ENCODE results near the gene C2CD2L.
A peak's percentile ranks its signal among the peaks of the same experiment; 100 is the strongest.
"Not testable (repeated sequence)": the region's sequence is repeated elsewhere in the genome, so short reads cannot be mapped to it uniquely, and the experiment has no call there.

C2CD2L gene

GRCh38 chr11:119115484-119116234, 8.5 kb downstream of the C2CD2L start:
- no peak for DNase-seq (ENCODE audit: low read depth)

DNA sequence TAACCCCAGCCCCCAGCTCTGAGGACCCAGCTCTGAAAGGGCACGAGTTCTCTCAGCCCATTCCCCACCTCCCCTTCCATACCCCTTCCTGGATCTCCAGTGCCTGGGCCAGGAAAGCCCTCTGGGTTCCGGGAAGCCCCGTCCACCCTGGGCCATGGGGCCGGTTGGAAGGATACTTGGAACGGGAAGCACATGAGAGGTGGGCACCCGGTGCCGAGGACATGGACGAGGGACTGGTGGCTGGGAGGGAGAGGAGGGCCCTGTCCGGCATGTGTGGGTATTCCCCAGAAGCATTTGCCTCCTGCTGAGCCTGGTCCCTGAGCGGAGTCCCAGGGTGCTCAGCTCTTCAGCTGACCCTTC, 9.1 kb downstream of the C2CD2L start:
- DNase-seq (ENCODE audit: low read depth), result no peak

GRCh38 chr11:119116601-119117000, 9.5 kb downstream of the C2CD2L start:
- no peak for DNase-seq (ENCODE audit: low read depth)

DNA sequence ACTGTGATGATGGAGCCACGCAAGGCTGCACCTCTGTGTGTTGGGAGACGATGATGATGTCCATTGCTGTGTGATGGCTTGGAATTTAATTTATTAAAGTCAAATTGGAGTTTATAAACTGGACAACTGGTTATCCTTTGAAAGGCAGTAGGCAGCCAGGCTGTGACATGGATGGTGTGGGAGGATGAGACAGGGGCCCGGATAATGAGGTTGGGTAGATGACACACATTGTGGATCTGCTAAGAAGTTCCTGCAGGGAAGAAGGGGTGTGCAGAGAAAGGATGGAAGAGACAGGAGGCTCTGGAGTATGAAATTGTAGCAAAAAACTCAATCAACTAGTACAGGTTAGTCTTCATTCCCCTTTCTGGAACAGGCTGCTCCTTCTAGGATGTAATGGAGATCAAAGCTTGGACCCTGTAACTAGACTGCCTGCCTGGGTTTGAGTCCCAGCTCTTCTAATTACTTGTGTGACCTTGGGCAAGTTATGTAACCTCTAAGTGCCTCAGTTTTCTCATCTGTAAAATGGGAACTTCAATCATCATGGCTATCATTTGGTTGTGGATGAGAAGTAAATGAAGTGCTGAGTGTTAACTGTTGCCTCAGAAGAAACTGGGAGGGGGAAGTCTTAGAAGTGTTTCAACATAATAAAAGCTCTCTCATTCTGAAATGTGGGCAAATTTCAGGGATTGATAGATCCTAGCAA, 10.0 kb downstream of the C2CD2L start:
- DNase-seq (ENCODE audit: low read depth), result no peak

GRCh38 chr11:119118227-119118626, 11.1 kb downstream of the C2CD2L start:
- DNase-seq (ENCODE audit: low read depth), result no peak

DNA sequence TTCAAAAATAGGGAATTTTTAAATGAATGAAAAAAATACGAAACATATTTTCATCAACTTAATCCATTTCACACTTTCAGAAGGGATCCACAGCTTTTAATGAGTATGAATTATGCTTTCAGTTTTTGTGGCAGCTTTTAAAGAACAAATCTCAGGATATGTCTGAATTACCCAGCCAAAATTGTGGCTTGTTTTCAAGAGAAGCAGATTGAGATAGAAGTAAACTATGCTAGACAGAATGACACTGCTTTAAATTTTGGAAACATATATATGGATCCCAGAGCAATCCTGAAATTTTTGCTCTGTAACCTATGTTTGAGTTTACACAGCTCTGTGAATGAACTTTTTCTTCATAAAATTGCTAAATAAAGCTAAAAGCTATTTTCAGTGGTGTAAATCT, 11.8 kb downstream of the C2CD2L start:
- no peak for DNase-seq (ENCODE audit: low read depth)

- DNase-seq (ENCODE audit: low read depth), result no peak
These were observed 13.5 kb downstream of the C2CD2L start for GRCh38 chr11:119120639-119121007.

DNA sequence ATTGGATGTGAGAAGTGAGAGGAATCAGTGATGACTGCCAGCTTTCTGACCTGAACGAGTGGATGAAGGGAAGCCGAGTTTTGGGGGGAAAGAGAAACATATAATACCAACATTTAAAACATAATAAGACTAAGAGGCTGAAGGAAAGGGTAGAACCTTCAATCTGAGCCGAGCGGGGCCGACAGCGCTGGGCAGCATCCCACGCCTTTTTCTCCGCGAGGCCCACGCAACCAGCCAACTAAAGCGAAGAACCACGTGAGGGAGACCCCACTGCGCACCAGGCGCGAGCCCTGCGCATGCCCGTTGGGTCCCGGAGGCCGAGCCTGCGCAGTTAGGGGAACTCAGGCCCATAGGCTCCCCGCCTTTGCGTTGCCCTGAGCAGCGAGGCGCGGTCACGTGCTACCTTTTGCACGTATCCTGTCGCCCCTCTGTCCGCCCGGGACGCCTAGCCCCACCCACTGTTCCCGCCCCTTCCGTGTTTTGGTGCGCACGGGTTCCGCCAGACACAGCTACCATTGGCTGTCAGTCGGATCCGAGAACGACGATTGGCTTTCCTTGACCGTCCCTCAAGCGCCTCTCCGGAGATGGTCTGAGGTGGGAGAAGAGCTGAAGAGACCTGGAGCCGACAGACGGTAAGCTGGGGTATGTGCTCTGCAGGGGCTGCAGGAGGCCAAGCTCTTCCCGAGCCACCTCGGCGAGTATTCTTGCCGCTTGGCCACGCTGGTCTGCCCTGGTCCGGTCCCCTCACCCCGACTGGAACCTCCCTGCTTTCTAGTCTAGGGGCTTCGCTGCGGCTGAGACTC, 14.1 kb downstream of the C2CD2L start, which contains the start of gene HINFP:
Gene HINFP, plus strand, starts transcription at position 573 of the 803 bp plus-strand sequence. CDS start 5,365 bp downstream, outside the sequence.
- peak; percentile 100 for DNase-seq (ENCODE audit: low read depth)

- no peak for DNase-seq (ENCODE audit: low read depth)
These were observed 14.6 kb downstream of the C2CD2L start for GRCh38 chr11:119121811-119122124.

GRCh38 chr11:119125821-119126220, 18.7 kb downstream of the C2CD2L start:
- no peak for DNase-seq (ENCODE audit: low read depth)

- DNase-seq (ENCODE audit: low read depth), result no peak
These were observed 19.6 kb downstream of the C2CD2L start for GRCh38 chr11:119126675-119127268.

DNA sequence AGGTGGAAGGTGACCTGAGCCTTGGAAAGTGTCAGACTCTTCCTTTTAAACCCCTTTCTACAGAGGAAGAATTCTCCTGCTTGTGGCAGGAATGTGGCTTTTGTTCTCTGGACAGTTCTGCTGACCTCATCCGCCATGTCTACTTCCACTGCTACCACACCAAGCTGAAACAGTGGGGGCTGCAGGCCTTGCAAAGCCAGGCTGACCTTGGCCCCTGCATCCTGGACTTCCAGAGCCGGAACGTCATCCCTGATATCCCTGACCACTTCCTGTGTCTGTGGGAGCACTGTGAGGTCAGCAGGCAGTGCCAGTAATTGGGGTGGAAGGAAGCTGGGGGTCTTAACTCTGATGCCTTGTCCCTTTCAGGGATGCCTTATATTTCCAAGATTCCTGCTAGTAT, 23.5 kb downstream of the C2CD2L start:
- no peak for DNase-seq (ENCODE audit: low read depth)

DNA sequence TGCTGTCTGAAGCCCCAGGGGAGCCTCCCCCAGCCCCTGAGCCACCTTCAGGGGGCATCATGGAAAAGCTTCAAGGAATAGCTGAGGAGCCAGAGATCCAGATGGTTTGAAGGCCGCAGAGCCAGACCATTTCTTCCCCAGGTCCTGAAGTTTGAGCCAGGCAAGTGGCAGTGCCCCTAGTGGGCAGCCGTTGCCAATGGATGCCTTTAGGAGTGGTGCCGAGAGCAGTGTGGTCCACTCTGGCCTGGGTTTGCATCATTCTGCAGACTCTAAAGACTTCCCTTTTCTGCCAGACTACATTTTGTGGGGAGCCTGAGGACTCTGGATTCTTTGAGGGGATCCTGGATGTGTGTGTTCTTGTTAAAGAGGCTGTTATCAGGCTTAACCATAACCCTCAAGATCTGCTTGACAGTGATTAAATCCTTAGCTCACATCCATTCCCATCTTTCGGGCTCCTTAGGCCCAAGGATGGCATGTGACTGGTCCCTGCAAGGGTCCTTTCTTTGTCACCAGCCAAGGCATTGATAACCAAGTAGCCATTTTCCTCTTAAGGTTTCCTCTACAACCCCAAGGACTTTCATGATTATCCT, 27.3 kb downstream of the C2CD2L start:
- no peak for DNase-seq (ENCODE audit: low read depth)

- not testable (repeated sequence) for DNase-seq (ENCODE audit: low read depth)
These were observed 32.1 kb downstream of the C2CD2L start for GRCh38 chr11:119139276-119139675.

DNA sequence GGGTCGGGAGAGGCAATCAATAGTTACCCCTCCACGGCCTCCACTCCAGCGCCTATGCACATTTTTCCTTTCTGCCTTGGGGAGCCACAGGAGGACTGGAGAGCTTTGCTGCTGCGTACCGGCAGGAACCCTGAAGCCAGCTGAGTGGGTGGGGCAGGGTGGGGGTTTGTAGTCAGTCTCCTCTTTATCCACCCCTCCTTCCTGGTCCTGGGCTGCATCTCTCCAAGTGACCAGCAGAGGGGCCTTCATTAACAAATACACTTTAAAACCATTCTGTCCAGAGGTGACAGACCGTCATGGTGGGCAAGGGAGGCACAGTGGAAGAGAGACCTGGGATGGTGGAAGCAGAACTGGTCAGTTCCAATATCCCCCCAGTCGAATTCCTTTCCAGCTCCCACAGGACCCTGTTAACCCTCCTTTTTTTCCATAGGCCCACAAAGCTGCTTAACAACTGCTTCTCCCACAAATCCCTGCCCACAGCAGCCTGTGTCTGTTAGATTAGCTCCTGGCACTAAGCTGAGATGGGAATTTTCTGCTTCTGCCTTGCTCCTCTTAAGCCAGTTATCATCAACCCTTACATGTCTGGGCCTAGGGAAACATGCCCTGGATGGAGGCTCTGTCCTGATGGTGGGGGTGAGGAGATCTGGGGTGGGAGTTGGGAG, 37.8 kb downstream of the C2CD2L start:
- no peak for DNase-seq (ENCODE audit: low read depth)

GRCh38 chr11:119145551-119145950, 38.4 kb downstream of the C2CD2L start:
- no peak for DNase-seq (ENCODE audit: low read depth)

GRCh38 chr11:119147604-119148333, 40.6 kb downstream of the C2CD2L start:
- DNase-seq (ENCODE audit: low read depth), result no peak

GRCh38 chr11:119148720-119149017, 41.5 kb downstream of the C2CD2L start:
- DNase-seq (ENCODE audit: low read depth), result no peak

DNA sequence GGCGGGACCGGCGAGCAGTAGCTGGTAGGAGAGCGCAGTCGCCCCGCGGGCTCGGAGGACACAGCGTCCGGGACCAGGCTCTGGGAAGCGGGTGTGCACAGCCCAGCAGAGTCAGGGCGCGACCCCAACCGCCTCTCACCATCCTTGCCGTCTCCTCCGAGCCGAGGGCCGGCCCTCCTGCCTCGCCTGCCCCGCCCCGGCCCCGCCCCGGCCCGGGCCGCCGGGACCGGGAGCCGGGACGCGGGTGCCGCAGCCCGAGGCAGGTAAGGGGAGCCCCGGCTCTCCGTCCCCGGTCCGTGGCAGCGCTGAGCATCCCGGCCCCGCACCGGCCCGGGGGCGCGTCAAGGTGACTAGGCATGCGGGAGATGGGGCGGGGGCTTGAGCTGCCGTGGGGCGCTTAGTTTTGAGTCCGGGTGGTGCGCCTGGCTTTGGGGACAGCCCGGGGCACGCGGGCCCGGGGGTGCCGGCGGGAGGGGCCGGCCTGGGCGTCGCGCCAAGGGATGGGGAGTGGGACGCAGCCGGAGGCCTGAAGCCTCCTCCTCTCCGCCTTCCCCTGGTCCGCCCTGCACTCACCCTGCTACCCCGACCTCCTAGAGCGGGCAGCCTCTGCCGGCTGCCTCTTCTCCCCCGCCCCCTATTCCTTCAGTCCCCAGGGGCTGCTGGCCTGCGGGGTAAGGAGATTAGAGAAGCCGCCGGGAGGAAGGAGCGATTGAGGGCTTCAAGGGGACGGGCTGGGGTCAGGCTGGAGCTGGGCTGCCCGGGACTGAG, 42.1 kb downstream of the C2CD2L start, which contains the start of gene ABCG4:
Gene ABCG4, plus strand, starts transcription at position 35 of the 768 bp plus-strand sequence. CDS start 914 bp downstream, outside the sequence.
- no peak for DNase-seq (ENCODE audit: low read depth)

GRCh38 chr11:119149786-119150275, 42.7 kb downstream of the C2CD2L start:
- DNase-seq (ENCODE audit: low read depth), result no peak
